Loucy (cell line): ENCODE data around the gene CENPQ.
"Not testable (repeated sequence)": the region's sequence is repeated elsewhere in the genome, so short reads cannot be mapped to it uniquely, and the experiment has no call there.

Source experiments
- EZH2phosphoT487 ChIP-seq: fragments of 200-600 bp; IDR thresholded peaks from 2 replicates; pipeline ENCODE4 v1.6.1; 2018; ENCODE audit warnings: antibody characterized with exemption, mild to moderate bottlenecking, moderate library complexity, borderline replicate concordance
- TF ChIP-seq, protein P1 (sequence below): fragments of 200-600 bp; sonication (generic); conservative IDR thresholded peaks from 2 replicates; pipeline ENCODE4 v1.5.1; 2014; ENCODE audit warnings: mild to moderate bottlenecking, antibody characterized with exemption, low read length

DNA sequence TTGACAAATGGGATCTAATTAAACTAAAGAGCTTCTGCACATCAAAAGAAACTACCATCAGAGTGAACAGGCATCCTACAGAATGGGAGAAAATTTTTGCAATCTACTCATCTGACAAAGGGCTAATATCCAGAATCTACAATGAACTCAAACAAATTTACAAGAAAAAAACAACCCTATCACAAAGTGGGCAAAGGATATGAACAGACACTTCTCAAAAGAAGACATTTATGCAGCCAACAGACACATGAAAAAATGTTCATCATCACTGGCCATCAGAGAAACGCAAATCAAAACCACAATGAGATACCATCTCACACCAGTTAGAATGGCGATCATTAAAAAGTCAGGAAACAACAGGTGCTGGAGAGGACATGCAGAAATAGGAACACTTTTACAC lies 13.4 kb downstream of the CENPQ start:
- not testable (repeated sequence) for TF ChIP-seq EZH2phosphoT487
- TF ChIP-seq, protein P1, sequence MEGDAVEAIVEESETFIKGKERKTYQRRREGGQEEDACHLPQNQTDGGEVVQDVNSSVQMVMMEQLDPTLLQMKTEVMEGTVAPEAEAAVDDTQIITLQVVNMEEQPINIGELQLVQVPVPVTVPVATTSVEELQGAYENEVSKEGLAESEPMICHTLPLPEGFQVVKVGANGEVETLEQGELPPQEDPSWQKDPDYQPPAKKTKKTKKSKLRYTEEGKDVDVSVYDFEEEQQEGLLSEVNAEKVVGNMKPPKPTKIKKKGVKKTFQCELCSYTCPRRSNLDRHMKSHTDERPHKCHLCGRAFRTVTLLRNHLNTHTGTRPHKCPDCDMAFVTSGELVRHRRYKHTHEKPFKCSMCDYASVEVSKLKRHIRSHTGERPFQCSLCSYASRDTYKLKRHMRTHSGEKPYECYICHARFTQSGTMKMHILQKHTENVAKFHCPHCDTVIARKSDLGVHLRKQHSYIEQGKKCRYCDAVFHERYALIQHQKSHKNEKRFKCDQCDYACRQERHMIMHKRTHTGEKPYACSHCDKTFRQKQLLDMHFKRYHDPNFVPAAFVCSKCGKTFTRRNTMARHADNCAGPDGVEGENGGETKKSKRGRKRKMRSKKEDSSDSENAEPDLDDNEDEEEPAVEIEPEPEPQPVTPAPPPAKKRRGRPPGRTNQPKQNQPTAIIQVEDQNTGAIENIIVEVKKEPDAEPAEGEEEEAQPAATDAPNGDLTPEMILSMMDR = not testable (repeated sequence)
